GM12878 (cell line): Measurements from ENCODE around the gene PLCD1. TPM values are rescaled to one million over a fixed set of nuclear protein-coding genes. Genes with fewer than 3 reads are reported as not detected.

Experiments used
- ATAC-seq: fragments of 200-7000 bp; cut with Tn5 transposase; 3 replicates; pipeline ENCODE4 v1.9.1; 2020; ENCODE audit warnings: mild to moderate bottlenecking, moderate library complexity
- BruUV-seq: library from RNA; stranded (reverse); fragments of 400-500 nt; replicated peaks from 2 replicates; lab custom pipeline; 2021; lab: Mats Ljungman, UMichigan
- CTCF ChIA-PET: fragments of 300-600 bp; sonication (Branson Sonifier 250); formaldehyde crosslinking; extraction: SDS; loops from one replicate; lab custom pipeline; 2021; ENCODE audit warnings: inconsistent platforms; lab: Yijun Ruan, JAX
- POLR2A ChIA-PET: fragments of 350-600 bp; formaldehyde crosslinking; extraction: SDS; loops from one replicate; lab custom pipeline; 2021; ENCODE audit warnings: inconsistent platforms; lab: Charles Lee
- RAD21 ChIA-PET: fragments of 300-600 bp; sonication (Branson Sonifier 250); formaldehyde crosslinking; loops from one replicate; lab custom pipeline; 2023; ENCODE audit warnings: antibody characterized with exemption; ENCODE audit not compliant: unreplicated experiment; lab: Charles Lee
- SMC1A ChIA-PET: fragments of 300-600 bp; sonication (Branson Sonifier 250); formaldehyde crosslinking; loops from one replicate; lab custom pipeline; 2023; ENCODE audit not compliant: unreplicated experiment, uncharacterized antibody; lab: Charles Lee
- DNase-seq: peaks from one replicate; pipeline ENCODE4 v3.0.0-alpha.2; 2011; ENCODE audit warnings: low read depth, low spot score
- FAIRE-seq: peaks from 3 replicates; lab custom pipeline; 2011; peaks lifted over from hg19 to GRCh38; lab: Jason Lieb, UNC
- H2AFZ ChIP-seq: 2 replicates; pipeline ENCODE4 v1.6.0; 2011; ENCODE audit warnings: low read depth, low read length, control low read depth; ENCODE audit not compliant: control insufficient read depth
- H3K27ac ChIP-seq: 2 replicates; pipeline ENCODE4 v1.5.1; 2011; ENCODE audit warnings: control low read depth; ENCODE audit not compliant: control insufficient read depth, insufficient read depth
- H3K27me3 ChIP-seq, 2 experiments: replicated peaks in 1 of 2; 2 replicates each; pipeline versions ENCODE4 v1.6.0 to v1.6.1; 2011; ENCODE audit warnings: low read length in 1 of 2; ENCODE audit not compliant: control insufficient read depth in 2 of 2, insufficient read depth in 2 of 2
- H3K36me3 ChIP-seq, 2 experiments: 2 replicates each; pipeline ENCODE4 v1.5.1; 2011; ENCODE audit warnings: low read length in 1 of 2; ENCODE audit not compliant: control insufficient read depth in 2 of 2, insufficient read depth in 2 of 2
- H3K4me1 ChIP-seq: 2 replicates; pipeline ENCODE4 v1.6.1; 2011; ENCODE audit warnings: mild to moderate bottlenecking, low read length, moderate library complexity, mixed read lengths; ENCODE audit not compliant: control insufficient read depth, insufficient read depth
- H3K4me2 ChIP-seq: 2 replicates; pipeline ENCODE4 v1.6.0; 2011; ENCODE audit warnings: control low read depth; ENCODE audit not compliant: control insufficient read depth, insufficient read depth
- H3K4me3 ChIP-seq: fragments of 200-600 bp; sonication (generic); 2 replicates; pipeline ENCODE4 v1.5.1; 2016
- H3K79me2 ChIP-seq: 2 replicates; pipeline ENCODE4 v1.6.0; 2011; ENCODE audit warnings: low read length; ENCODE audit not compliant: control insufficient read depth, insufficient read depth
- H3K9ac ChIP-seq: 2 replicates; pipeline ENCODE4 v1.8.0; 2011; ENCODE audit warnings: low read length, control low read depth, mixed read lengths; ENCODE audit not compliant: control insufficient read depth, insufficient read depth
- H3K9me3 ChIP-seq: replicated peaks from 3 replicates; pipeline ENCODE4 v1.5.1; 2011; ENCODE audit warnings: mild to moderate bottlenecking, low read length; ENCODE audit not compliant: control insufficient read depth, insufficient read depth
- H4K20me1 ChIP-seq: 2 replicates; pipeline ENCODE4 v1.6.0; 2011; ENCODE audit not compliant: control insufficient read depth, insufficient read depth
- CBFB ChIP-seq: IDR thresholded peaks from 2 replicates; pipeline ENCODE4 v1.6.1; 2016; ENCODE audit warnings: antibody characterized with exemption, low read depth
- CUX1 ChIP-seq: IDR thresholded peaks from 2 replicates; pipeline ENCODE4 v1.6.1; 2012; ENCODE audit warnings: improper control_type of control experiment, low read depth, low read length; ENCODE audit not compliant: insufficient replicate concordance
- EED ChIP-seq: sonication (generic); IDR thresholded peaks from 2 replicates; pipeline ENCODE4 v1.6.1; 2016; ENCODE audit warnings: antibody characterized with exemption, low read depth
- IRF3 ChIP-seq: fragments of 450-650 bp; IDR thresholded peaks from 2 replicates; pipeline ENCODE4 v1.6.1; 2014; ENCODE audit warnings: mild to moderate bottlenecking
- IRF4 ChIP-seq: IDR thresholded peaks from 2 replicates; pipeline ENCODE4 v1.6.1; 2011; ENCODE audit warnings: low read depth, low read length
- RAD21 ChIP-seq: IDR thresholded peaks from 2 replicates; pipeline ENCODE4 v1.6.1; 2011; ENCODE audit warnings: mild to moderate bottlenecking, low read depth, low read length, moderate library complexity; ENCODE audit not compliant: insufficient read depth
- RFX5 ChIP-seq: IDR thresholded peaks from 2 replicates; pipeline ENCODE4 v1.6.1; 2011; ENCODE audit warnings: low read depth, low read length, improper control_type of control experiment
- SIX5 ChIP-seq: IDR thresholded peaks from 2 replicates; pipeline ENCODE4 v1.6.1; 2011; ENCODE audit warnings: mild to moderate bottlenecking, low read depth, low read length, moderate library complexity; ENCODE audit not compliant: severe bottlenecking
- USF1 ChIP-seq: IDR thresholded peaks from 2 replicates; pipeline ENCODE4 v1.6.1; 2011; ENCODE audit warnings: borderline replicate concordance, low read depth, mild to moderate bottlenecking, moderate library complexity, mixed read lengths, low read length; ENCODE audit not compliant: insufficient read depth; ENCODE audit errors: extremely low read length
- ZNF207 ChIP-seq: fragments of 450-650 bp; IDR thresholded peaks from 2 replicates; pipeline ENCODE4 v1.6.1; 2014; ENCODE audit warnings: antibody characterized with exemption, mild to moderate bottlenecking, borderline replicate concordance
- WGBS: methylation state at CpG from one replicate; pipeline ENCODE4 v1.1.6; 2016; ENCODE audit warnings: low lambda C conversion rate; ENCODE audit not compliant: insufficient replicate concordance, insufficient coverage; ENCODE audit errors: missing lambda C conversion rate; 5-methylcytosine and 5-hydroxymethylcytosine counted together
- in situ Hi-C: fragments of 300-500 bp; cut with MboI; formaldehyde crosslinking; loops from 9 replicates; pipeline ENCODE4 v1.14.3; 2018; ENCODE audit warnings: mixed read lengths
- intact Hi-C: fragments of 100-400 bp; cut with micrococcal nuclease; formaldehyde crosslinking; loops from one replicate; pipeline ENCODE4 v1.14.2; 2022; ENCODE audit not compliant: unreplicated experiment
- polyA plus RNA-seq, 11 experiments: library from polyadenylated mRNA; depleted of rRNA in 4 of 11; unstranded in 6 of 11; stranded (reverse) in 5 of 11; fragments of >200 nt; fragmentation: Nextera tagmentation in 4 of 11; fragmentation: Illumina TruSeq in 1 of 11; extraction: Ambion mirVana in 4 of 11; extraction: Trizol in 1 of 11; gene quantifications; 1 replicate in 1 of 11; 2 replicates in 10 of 11; pipeline versions ENCODE4 v1.2.1 to v1.2.3, GENCODE V29; 2011 to 2016; ENCODE audit warnings: inconsistent platforms in 2 of 11, missing spikeins in 2 of 11, low read depth in 1 of 11
- total RNA-seq, 4 experiments: library from RNA; depleted of rRNA in 3 of 4; stranded (reverse); fragments of >200 nt in 3 of 4; fragmentation: Illumina TruSeq in 1 of 4; extraction: Trizol in 1 of 4; gene quantifications; 2 replicates each; pipeline versions ENCODE4 v1.2.1 to v1.2.3, GENCODE V29; 2013 to 2021

Gene PLCD1
- total and polyA plus RNA-seq, 10 of the 15 experiments (the other 5 are each of a cell fraction or from before 2014, with no cell fraction given), result 0.20 to 3.9 (median 1.2) TPM; not detected in 1

- no peaks in the 10 kb centered on the region for H3K27me3 ChIP-seq
- intact Hi-C loops (loop anchor here (10.0 kb wide), 1 partner anchor 323 kb away; no protein-coding TSS in a partner anchor), in situ Hi-C loops (no loop called here)
- DNase-seq (no peak), ATAC-seq (no peak), FAIRE-seq (no peak)
- no peaks in the 10 kb centered on the region for H3K79me2 ChIP-seq
- SMC1A ChIA-PET, result no interaction called here
- no peak overlapping the region for H3K27ac ChIP-seq
- H3K4me1 ChIP-seq, result no peaks in the 10 kb centered on the region
- H4K20me1 ChIP-seq, result no peaks in the 10 kb centered on the region
- H3K4me2 ChIP-seq, result no peak overlapping the region
- RAD21 ChIA-PET, result interaction anchor here (0.9 kb wide), 1 partner anchor 118 kb away, joined by 4 read pairs; no protein-coding TSS in a partner anchor
- no peak overlapping the region for H2AFZ ChIP-seq
- H3K9ac ChIP-seq, result no peak overlapping the region
- TF ChIP-seq CBFB (no peak), SIX5 (no peak)
- H3K4me3 ChIP-seq, result no peak overlapping the region
- CTCF ChIA-PET, result interaction anchor here (1.5 to 2.1 kb wide), 2 partner anchors 22 to 549 kb away, joined by 4 read pairs; no protein-coding TSS in a partner anchor
- H3K9me3 ChIP-seq, result no peaks in the 10 kb centered on the region
- POLR2A ChIA-PET, result no interaction called here
- H3K36me3 ChIP-seq, result no peaks in the 10 kb centered on the region
- no TSS peak for BruUV-seq
Observed at GRCh38 chr3:37971467-37971866, 58.0 kb downstream of the PLCD1 start.

- POLR2A ChIA-PET, result no interaction called here
- in situ Hi-C loops (no loop called here), intact Hi-C loops (loop anchor here (10.0 kb wide), 1 partner anchor 324 kb away; no protein-coding TSS in a partner anchor)
- Histone ChIP-seq H3K4me1 (no peaks in the 10 kb centered on the region), H2AFZ (no peak overlapping the region), H3K36me3 (no peaks in the 10 kb centered on the region), H3K9ac (no peak overlapping the region), H3K27ac (no peak overlapping the region), H3K27me3 (no peaks in the 10 kb centered on the region), H3K79me2 (no peaks in the 10 kb centered on the region), H3K9me3 (no peaks in the 10 kb centered on the region), H4K20me1 (no peaks in the 10 kb centered on the region), H3K4me2 (no peak overlapping the region), H3K4me3 (no peak overlapping the region)
- no peak for FAIRE-seq
- CTCF ChIA-PET, result interaction anchor here (1.0 to 1.6 kb wide), 2 partner anchors 150 to 327 kb away, joined by 4 read pairs; no protein-coding TSS in a partner anchor
- 4% methylated on average over 5 of the region's 5 CpGs for WGBS
- RAD21 ChIA-PET, result no interaction called here
- SMC1A ChIA-PET, result interaction anchor here (2.0 kb wide), 1 partner anchor 115 kb away, joined by 7 read pairs; no protein-coding TSS in a partner anchor
- BruUV-seq, result no TSS peak
- ATAC-seq, result no peak
- no peak for DNase-seq
- TF ChIP-seq CUX1 (no peak), RAD21 (no peak), ZNF207 (no peak), IRF4 (no peak), USF1 (no peak), EED (no peak), RFX5 (no peak), IRF3 (no peak)
Observed at GRCh38 chr3:37970802-37971201, 58.6 kb downstream of the PLCD1 start.
